PC-9 (cell line): ENCODE measurements around the gene HLCS.

Experiments
- EZH2 ChIP-seq: fragments of 200-600 bp; sonication (generic); IDR thresholded peaks from 2 replicates; pipeline ENCODE4 v1.8.0; 2017; ENCODE audit warnings: antibody characterized with exemption, low read depth
- TF ChIP-seq, protein P1 (sequence below): fragments of 200-600 bp; sonication (generic); conservative IDR thresholded peaks from 2 replicates; pipeline ENCODE4 v1.6.1; 2017; ENCODE audit warnings: mixed run types, antibody characterized with exemption, mild to moderate bottlenecking, moderate library complexity

DNA sequence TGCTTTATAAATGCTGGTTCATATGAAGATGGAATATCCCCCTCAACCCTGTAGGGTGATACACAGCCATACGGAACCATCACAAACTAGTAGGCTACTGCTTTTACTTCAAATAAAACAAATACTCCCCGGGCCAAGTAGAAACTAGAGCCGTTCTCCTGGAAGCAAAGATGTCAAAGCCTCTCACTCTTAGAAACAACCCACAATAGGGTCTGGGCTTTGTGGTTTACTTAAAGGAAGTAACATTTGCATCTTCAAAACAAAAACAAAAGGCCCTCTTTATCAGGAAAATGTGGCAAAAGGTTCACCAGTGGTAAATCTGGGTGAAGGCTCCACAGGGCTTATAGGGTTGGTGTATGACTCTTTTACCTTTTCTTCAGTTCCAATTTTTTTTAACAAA is 49.8 kb downstream of the HLCS start:
- TF ChIP-seq, protein P1, sequence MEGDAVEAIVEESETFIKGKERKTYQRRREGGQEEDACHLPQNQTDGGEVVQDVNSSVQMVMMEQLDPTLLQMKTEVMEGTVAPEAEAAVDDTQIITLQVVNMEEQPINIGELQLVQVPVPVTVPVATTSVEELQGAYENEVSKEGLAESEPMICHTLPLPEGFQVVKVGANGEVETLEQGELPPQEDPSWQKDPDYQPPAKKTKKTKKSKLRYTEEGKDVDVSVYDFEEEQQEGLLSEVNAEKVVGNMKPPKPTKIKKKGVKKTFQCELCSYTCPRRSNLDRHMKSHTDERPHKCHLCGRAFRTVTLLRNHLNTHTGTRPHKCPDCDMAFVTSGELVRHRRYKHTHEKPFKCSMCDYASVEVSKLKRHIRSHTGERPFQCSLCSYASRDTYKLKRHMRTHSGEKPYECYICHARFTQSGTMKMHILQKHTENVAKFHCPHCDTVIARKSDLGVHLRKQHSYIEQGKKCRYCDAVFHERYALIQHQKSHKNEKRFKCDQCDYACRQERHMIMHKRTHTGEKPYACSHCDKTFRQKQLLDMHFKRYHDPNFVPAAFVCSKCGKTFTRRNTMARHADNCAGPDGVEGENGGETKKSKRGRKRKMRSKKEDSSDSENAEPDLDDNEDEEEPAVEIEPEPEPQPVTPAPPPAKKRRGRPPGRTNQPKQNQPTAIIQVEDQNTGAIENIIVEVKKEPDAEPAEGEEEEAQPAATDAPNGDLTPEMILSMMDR = no peak
- no peak for TF ChIP-seq EZH2
